Endothelial cell of umbilical vein (primary cell): Measurements from ENCODE around the gene SLC44A3. TPM values are rescaled to one million over a fixed set of nuclear protein-coding genes. Genes with fewer than 3 reads are reported as not detected.
A peak's percentile ranks its signal among the peaks of the same experiment; 100 is the strongest.

Experiments used
- BruUV-seq: library from RNA; stranded (reverse); fragments of 400-500 nt; replicated peaks from 2 replicates; lab custom pipeline; 2021; lab: Mats Ljungman, UMichigan
- CTCF ChIA-PET: fragments of 300-600, 350-600 bp; sonication (Branson Sonifier 250); formaldehyde crosslinking; loops from one replicate; lab custom pipeline; 2021; ENCODE audit warnings: antibody characterized with exemption, inconsistent platforms; lab: Charles Lee
- POLR2A ChIA-PET: fragments of 300-600, 350-600 bp; sonication (Branson Sonifier 250); formaldehyde crosslinking; loops from one replicate; lab custom pipeline; 2021; ENCODE audit warnings: antibody characterized with exemption, inconsistent platforms; lab: Charles Lee
- DNase-seq: peaks from one replicate; pipeline ENCODE4 v3.0.0-alpha.2; 2011; ENCODE audit warnings: low read depth, low spot score
- FAIRE-seq: peaks from 2 replicates; lab custom pipeline; 2011; peaks lifted over from hg19 to GRCh38; lab: Jason Lieb, UNC
- H2AFZ ChIP-seq: 2 replicates; pipeline ENCODE4 v1.6.0; 2012; ENCODE audit warnings: low read depth, low read length, control low read depth, inconsistent platforms
- H3K27ac ChIP-seq: 2 replicates; pipeline ENCODE4 v1.5.1; 2011; ENCODE audit warnings: low read depth, mild to moderate bottlenecking, control low read depth, low read length, moderate library complexity; ENCODE audit not compliant: insufficient read depth
- H3K27me3 ChIP-seq, 2 experiments: 2 replicates each; pipeline versions ENCODE4 v1.6.0 to v1.6.1; 2011; ENCODE audit warnings: low read length in 2 of 2, mixed read lengths in 1 of 2; ENCODE audit not compliant: control insufficient read depth in 2 of 2, insufficient read depth in 2 of 2
- H3K36me3 ChIP-seq, 2 experiments: 2 replicates in 1 of 2; 3 replicates in 1 of 2; pipeline ENCODE4 v1.5.1; 2011; ENCODE audit warnings: low read length in 2 of 2, mild to moderate bottlenecking in 1 of 2, moderate library complexity in 1 of 2; ENCODE audit not compliant: control insufficient read depth in 2 of 2, insufficient read depth in 2 of 2; ENCODE audit errors: extremely low read depth in 1 of 2
- H3K4me1 ChIP-seq: 3 replicates; pipeline ENCODE4 v1.5.1; 2011; ENCODE audit warnings: mild to moderate bottlenecking, low read length; ENCODE audit not compliant: control insufficient read depth, insufficient read depth; ENCODE audit errors: extremely low read depth
- H3K4me2 ChIP-seq: 2 replicates; pipeline ENCODE4 v1.6.1; 2011; ENCODE audit warnings: low read length, control low read depth, mixed read lengths; ENCODE audit not compliant: insufficient read depth
- H3K4me3 ChIP-seq, 3 experiments: fragments of 200-600 bp in 1 of 3; sonication (generic), shearing (Covaris generic) in 1 of 3; replicated peaks in 1 of 3; 2 replicates each; pipeline ENCODE4 v1.5.1; 2011 to 2016; ENCODE audit warnings: control low read depth in 3 of 3, low read length in 3 of 3, mild to moderate bottlenecking in 2 of 3, inconsistent platforms in 1 of 3, low read depth in 1 of 3, moderate library complexity in 1 of 3; ENCODE audit not compliant: insufficient read depth in 1 of 3
- H3K79me2 ChIP-seq: 2 replicates; pipeline ENCODE4 v1.6.0; 2012; ENCODE audit warnings: low read length, inconsistent platforms; ENCODE audit not compliant: control insufficient read depth, insufficient read depth
- H3K9ac ChIP-seq: replicated peaks from 2 replicates; pipeline ENCODE3; 2011; ENCODE audit warnings: low read length, control low read depth; ENCODE audit not compliant: insufficient read depth; ENCODE audit errors: extremely low read depth
- H3K9me1 ChIP-seq: replicated peaks from 3 replicates; pipeline ENCODE4 v1.6.0; 2011; ENCODE audit warnings: mild to moderate bottlenecking, low read length; ENCODE audit not compliant: control insufficient read depth, insufficient read depth; ENCODE audit errors: extremely low read depth
- H3K9me3 ChIP-seq: replicated peaks from 2 replicates; pipeline ENCODE4 v1.5.1; 2012; ENCODE audit warnings: low read length, inconsistent platforms; ENCODE audit not compliant: control insufficient read depth, insufficient read depth
- H4K20me1 ChIP-seq: replicated peaks from 2 replicates; pipeline ENCODE3; 2011; ENCODE audit warnings: mild to moderate bottlenecking, low read length; ENCODE audit not compliant: control insufficient read depth, insufficient read depth; ENCODE audit errors: extremely low read depth
- EZH2 ChIP-seq: IDR thresholded peaks from 2 replicates; pipeline ENCODE4 v1.6.1; 2012; ENCODE audit warnings: borderline replicate concordance, low read depth, mild to moderate bottlenecking, moderate library complexity, low read length, inconsistent platforms; ENCODE audit not compliant: severe bottlenecking
- FOS ChIP-seq: IDR thresholded peaks from 2 replicates; pipeline ENCODE4 v1.6.1; 2011; ENCODE audit warnings: mild to moderate bottlenecking, low read length, moderate library complexity, borderline replicate concordance; ENCODE audit not compliant: insufficient read depth
- MYC ChIP-seq: IDR thresholded peaks from one replicate; pipeline ENCODE4 v1.6.1; 2011; ENCODE audit warnings: mild to moderate bottlenecking, low read depth, low read length
- POLR2A ChIP-seq: IDR thresholded peaks from 2 replicates; pipeline ENCODE4 v1.6.1; 2012; ENCODE audit warnings: low read depth, mild to moderate bottlenecking, control low read depth, low read length
- dilution Hi-C: fragments of 300-500 bp; cut with MboI; formaldehyde crosslinking; loops from one replicate; pipeline ENCODE4 v1.15.0; 2019; ENCODE audit warnings: low sequenced_read_pairs; ENCODE audit not compliant: extremely low pct_ligation_motif_present
- intact Hi-C: fragments of 100-400 bp; cut with micrococcal nuclease; formaldehyde crosslinking; loops from one replicate; pipeline ENCODE4 v1.10.0; 2022
- polyA plus RNA-seq, 4 experiments: library from polyadenylated mRNA; depleted of rRNA in 3 of 4; stranded (reverse) in 3 of 4; unstranded in 1 of 4; fragments of >200 nt; gene quantifications; 2 replicates each; pipeline versions ENCODE4 v1.2.1 to v1.2.3, GENCODE V29; 2011 to 2012; ENCODE audit warnings: missing spikeins in 1 of 4
- total RNA-seq: library from RNA; stranded (reverse); gene quantifications from 2 replicates; pipeline ENCODE4 v1.2.3, GENCODE V29; 2021

SLC44A3 gene
- total and polyA plus RNA-seq, 2 donors (not counting 3 experiments of a cell fraction or from before 2014, with no cell fraction given): 0.29 to 0.42 TPM

- H3K4me2 ChIP-seq: peak overlapping the region; percentile 65
- no peaks in the 10 kb centered on the region for H3K9me3 ChIP-seq
- POLR2A ChIA-PET: no interaction called here
- dilution Hi-C loops (no loop called here), intact Hi-C loops (loop anchor here (1.0 kb wide), 1 partner anchor 9 kb away; no protein-coding TSS in a partner anchor)
- no peaks in the 10 kb centered on the region for H3K79me2 ChIP-seq
- FAIRE-seq (peak; percentile 40), DNase-seq (peak; percentile 91)
- peak overlapping the region; percentile 84 for H3K27ac ChIP-seq
- no peaks in the 10 kb centered on the region for H3K36me3 ChIP-seq
- TF ChIP-seq FOS (peak; percentile 57), POLR2A (no peak), EZH2 (no peak)
- BruUV-seq: TSS peak; percentile 8
- H3K9me1 ChIP-seq: no peaks in the 10 kb centered on the region
- H3K27me3 ChIP-seq: no peaks in the 10 kb centered on the region
- no peak overlapping the region for H2AFZ ChIP-seq
- no peaks in the 10 kb centered on the region for H4K20me1 ChIP-seq
- H3K9ac ChIP-seq: peak overlapping the region; percentile 63
- CTCF ChIA-PET: interaction anchor here (1.1 kb wide), 1 partner anchor 14 kb away, joined by 3 read pairs; no protein-coding TSS in a partner anchor
- peak overlapping the region in 1 of 3 experiments; percentile 12 for H3K4me3 ChIP-seq
- peaks cover 48% of the 10 kb centered on the region for H3K4me1 ChIP-seq
Observed at GRCh38 chr1:94792473-94793295, 27.5 kb upstream of the SLC44A3 start.

- ChIA-PET POLR2A (no interaction called here), CTCF (interaction anchor here (0.7 kb wide), 1 partner anchor 9 kb away, joined by 4 read pairs; no protein-coding TSS in a partner anchor)
- Histone ChIP-seq H3K4me3 (peak overlapping the region in 1 of 3 experiments; percentile 12), H3K27me3 (no peaks in the 10 kb centered on the region), H3K4me1 (peaks cover 48% of the 10 kb centered on the region), H3K4me2 (peak overlapping the region; percentile 65), H3K36me3 (no peaks in the 10 kb centered on the region), H3K27ac (peak overlapping the region; percentile 84), H2AFZ (peak overlapping the region; percentile 10), H3K79me2 (no peaks in the 10 kb centered on the region), H3K9me3 (no peaks in the 10 kb centered on the region), H3K9ac (peak overlapping the region; percentile 63), H4K20me1 (no peaks in the 10 kb centered on the region), H3K9me1 (no peaks in the 10 kb centered on the region)
- DNase-seq (no peak), FAIRE-seq (no peak)
- intact Hi-C loops (no loop called here), dilution Hi-C loops (no loop called here)
- BruUV-seq: no TSS peak
- no peak for TF ChIP-seq MYC
Observed at GRCh38 chr1:94793296-94793656, 26.9 kb upstream of the SLC44A3 start.
